ENCODE data around the gene UBA52. TPM values are rescaled to one million over a fixed set of nuclear protein-coding genes. Genes with fewer than 3 reads are reported as not detected.

UBA52 gene
- total RNA-seq, 3 donors from 2014 or later (not counting 1 experiment from before 2014, with no cell fraction given): 1,016 to 1,271 (median 1,271) TPM

DNA sequence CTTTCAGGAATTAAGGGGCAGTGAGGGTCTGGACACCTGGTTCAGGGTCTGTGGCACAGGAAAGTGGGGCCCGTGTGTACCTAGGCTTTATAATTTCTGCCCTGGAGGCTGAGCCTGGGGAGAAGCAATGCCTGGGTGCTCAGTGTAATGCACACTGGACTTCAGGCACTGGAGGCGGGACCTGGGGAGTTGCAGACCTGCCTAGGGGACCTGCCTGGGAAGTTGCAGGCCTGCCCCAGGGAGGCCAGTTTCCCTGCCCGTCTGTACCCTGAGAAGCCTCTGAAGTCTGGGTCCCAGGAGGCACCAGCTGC, 38.5 kb downstream of the UBA52 start:
- Mint-ChIP-seq H3K9me3 (no peaks in the 10 kb centered on the region), H3K27ac (no peak overlapping the region), H3K4me3 (peak overlapping the region; percentile 25), H3K27me3 (ENCODE audit: low read depth in 2 of 2) (peaks cover 40 to 63% of the 10 kb centered on the region in 2 donors), H3K4me1 (peaks cover 8 to 31% of the 10 kb centered on the region in 2 donors), H3K36me3 (no peaks in the 10 kb centered on the region)
- intact Hi-C loops (cut with micrococcal nuclease): no loop called here
- no peak for DNase-seq
- TF ChIP-seq CTCF (IDR thresholded peaks at IDR 0.05): no peak
- H3K27ac ChIP-seq (ENCODE audit: low read length): no peak overlapping the region
- no peaks in the 10 kb centered on the region for H3K9me3 ChIP-seq (ENCODE audit: control insufficient read depth, insufficient read depth, low read length)
- WGBS (ENCODE audit: insufficient coverage): 28% methylated on average over 3 of the region's 3 CpGs
- ATAC-seq: no peak
- no peak overlapping the region for H3K4me3 ChIP-seq (ENCODE audit: low read length)
- H3K4me1 ChIP-seq (ENCODE audit: control insufficient read depth, insufficient read depth, low read length): peaks cover 32% of the 10 kb centered on the region
- H3K36me3 ChIP-seq (ENCODE audit: control insufficient read depth, insufficient read depth, low read length): no peaks in the 10 kb centered on the region
- peaks cover 55% of the 10 kb centered on the region for H3K27me3 ChIP-seq (ENCODE audit: control insufficient read depth, insufficient read depth, low read length)

DNA sequence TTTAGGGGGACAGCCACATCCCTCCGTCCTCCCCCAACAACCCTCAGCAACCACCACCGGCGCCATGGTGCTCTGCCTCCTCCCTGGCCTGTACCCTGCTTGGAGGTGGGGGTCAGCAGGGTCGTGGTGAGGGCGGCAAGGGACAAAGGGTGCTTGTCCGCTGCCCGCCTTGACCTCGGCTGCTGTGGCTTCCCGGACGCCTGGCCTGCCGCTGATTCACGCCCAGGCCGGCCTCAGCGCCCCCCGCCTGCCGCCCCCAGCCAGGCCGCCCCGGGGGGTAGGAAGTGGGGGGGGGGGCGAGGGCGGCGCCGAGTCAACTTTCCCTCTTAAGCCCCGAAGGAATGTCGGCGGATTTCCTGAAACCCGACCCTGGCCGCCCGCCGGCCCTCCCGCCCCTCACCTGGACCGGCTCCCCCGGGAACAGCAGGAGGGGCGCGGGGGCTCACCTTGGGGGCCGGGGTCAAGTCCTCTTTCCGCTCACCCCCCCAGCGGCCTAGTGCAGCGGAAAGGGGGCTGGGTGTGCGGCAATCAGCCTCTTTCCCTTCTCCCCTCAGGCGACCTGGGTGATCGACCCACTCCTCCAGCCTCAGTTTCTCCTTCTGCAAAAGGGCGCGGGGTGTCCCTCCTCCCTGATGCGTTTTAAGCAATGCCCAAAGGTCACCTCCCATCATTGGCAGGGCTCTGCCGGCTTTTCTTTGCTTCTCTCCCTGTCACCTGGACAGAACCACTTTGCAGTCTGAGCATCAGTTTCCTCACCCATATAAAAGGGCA, 39.1 kb downstream of the UBA52 start:
- Mint-ChIP-seq H3K4me3 (peak overlapping the region; percentile 25), H3K36me3 (no peaks in the 10 kb centered on the region), H3K27me3 (ENCODE audit: low read depth in 2 of 2) (peaks cover 41 to 61% of the 10 kb centered on the region in 2 donors), H3K4me1 (peaks cover 4 to 28% of the 10 kb centered on the region in 2 donors), H3K27ac (no peak overlapping the region), H3K9me3 (no peaks in the 10 kb centered on the region)
- intact Hi-C loops (cut with micrococcal nuclease): no loop called here
- no peaks in the 10 kb centered on the region for H3K9me3 ChIP-seq (ENCODE audit: control insufficient read depth, insufficient read depth, low read length)
- no peak overlapping the region for H3K4me3 ChIP-seq (ENCODE audit: low read length)
- peaks cover 54% of the 10 kb centered on the region for H3K27me3 ChIP-seq (ENCODE audit: control insufficient read depth, insufficient read depth, low read length)
- ATAC-seq (no peak), DNase-seq (no peak)
- H3K36me3 ChIP-seq (ENCODE audit: control insufficient read depth, insufficient read depth, low read length): no peaks in the 10 kb centered on the region
- WGBS (ENCODE audit: insufficient coverage): 2% methylated on average over 42 of the region's 45 CpGs
- H3K27ac ChIP-seq (ENCODE audit: low read length): no peak overlapping the region
- no peak for TF ChIP-seq CTCF (IDR thresholded peaks at IDR 0.05)
- peaks cover 32% of the 10 kb centered on the region for H3K4me1 ChIP-seq (ENCODE audit: control insufficient read depth, insufficient read depth, low read length)

DNA sequence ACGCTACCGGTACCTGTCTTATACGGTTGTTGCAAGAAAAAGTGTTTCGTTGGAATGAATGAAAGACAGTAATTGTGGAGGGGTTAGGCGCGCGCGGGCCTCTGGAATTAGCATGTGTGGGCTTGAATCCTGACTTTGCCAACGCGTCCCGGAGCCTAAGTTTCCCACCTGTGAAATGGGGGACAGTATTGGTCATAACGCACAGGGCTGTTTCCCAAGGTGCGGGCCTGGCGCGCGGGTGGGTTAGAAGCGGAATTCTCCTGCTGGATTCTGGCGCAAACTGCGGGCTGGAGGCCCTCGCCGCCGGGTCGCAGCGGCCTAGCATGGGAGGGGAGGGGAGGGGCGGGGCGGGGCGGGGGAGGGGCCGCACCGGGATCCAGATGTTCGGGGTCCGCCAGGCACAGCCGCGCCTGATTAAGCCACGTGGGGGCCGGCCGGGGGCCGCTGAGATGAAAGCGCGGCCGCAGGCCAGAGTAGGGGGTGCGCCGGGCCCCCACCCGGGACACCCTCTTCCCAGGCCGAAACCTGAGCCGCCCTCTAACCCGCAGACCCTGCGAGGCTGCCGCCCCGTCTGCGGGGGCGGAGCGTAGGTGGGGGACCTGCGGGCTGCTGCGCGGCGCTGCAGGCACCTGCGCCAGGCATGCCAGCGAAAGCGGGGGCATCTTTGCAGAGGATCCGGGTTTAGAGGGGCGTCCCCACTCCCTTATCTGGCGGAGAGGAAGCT, 39.8 kb downstream of the UBA52 start:
- Histone ChIP-seq H3K27ac (ENCODE audit: low read length) (no peak overlapping the region), H3K36me3 (ENCODE audit: control insufficient read depth, insufficient read depth, low read length) (no peaks in the 10 kb centered on the region), H3K9me3 (ENCODE audit: control insufficient read depth, insufficient read depth, low read length) (no peaks in the 10 kb centered on the region), H3K27me3 (ENCODE audit: control insufficient read depth, insufficient read depth, low read length) (peaks cover 56% of the 10 kb centered on the region), H3K4me3 (ENCODE audit: low read length) (no peak overlapping the region), H3K4me1 (ENCODE audit: control insufficient read depth, insufficient read depth, low read length) (peaks cover 32% of the 10 kb centered on the region)
- Mint-ChIP-seq H3K27me3 (ENCODE audit: low read depth in 2 of 2) (peaks cover 41 to 63% of the 10 kb centered on the region in 2 donors), H3K4me3 (peak overlapping the region; percentile 13), H3K4me1 (peaks cover 4 to 28% of the 10 kb centered on the region in 2 donors), H3K36me3 (no peaks in the 10 kb centered on the region), H3K9me3 (no peaks in the 10 kb centered on the region), H3K27ac (no peak overlapping the region)
- ATAC-seq (no peak), DNase-seq (peak in 1 of 2 donors; percentile 55)
- intact Hi-C loops (cut with micrococcal nuclease): no loop called here
- 2% methylated on average over 59 of the region's 62 CpGs for WGBS (ENCODE audit: insufficient coverage)
- no peak for TF ChIP-seq CTCF (IDR thresholded peaks at IDR 0.05)
